Tibial artery (tissue), 4 donors: ENCODE measurements around the gene TNNT2.

Experiments used
- DNase-seq, 2 donors: peaks; one replicate each; pipeline ENCODE4 v3.0.0-alpha.2; 2019
- H3K27ac ChIP-seq, 2 donors: fragments of 200-600 bp; sonication (generic) in 1 of 2; 1 replicate in 1 of 2; 2 replicates in 1 of 2; pipeline ENCODE4 v1.5.1; 2018 to 2019; ENCODE audit warnings: mild to moderate bottlenecking in 1 of 2
- H3K27me3 ChIP-seq, 2 donors: fragments of 200-600 bp; sonication (generic) in 1 of 2; one replicate each; pipeline versions ENCODE4 v1.5.1 to v1.6.0; 2016 to 2019
- H3K36me3 ChIP-seq, 3 donors: fragments of 200-600 bp; sonication (generic) in 2 of 3; one replicate each; pipeline ENCODE4 v1.5.1; 2016 to 2019; ENCODE audit warnings: mild to moderate bottlenecking in 2 of 3
- H3K4me1 ChIP-seq, 4 donors: fragments of 200-600 bp; sonication (generic) in 2 of 4; 1 replicate in 3 of 4; 2 replicates in 1 of 4; pipeline ENCODE4 v1.5.1; 2016 to 2019
- H3K4me3 ChIP-seq, 2 donors: fragments of 200-600 bp; sonication (generic) in 1 of 2; 1 replicate in 1 of 2; 2 replicates in 1 of 2; pipeline ENCODE4 v1.5.1; 2018 to 2019; ENCODE audit warnings: mild to moderate bottlenecking in 2 of 2
- H3K9me3 ChIP-seq, 3 donors: fragments of 200-600 bp; sonication (generic) in 1 of 3; one replicate each; pipeline ENCODE4 v1.5.1; 2016 to 2019
- intact Hi-C: fragments of 100-400 bp; cut with DNase I; formaldehyde crosslinking; loops from one replicate; pipeline ENCODE4 v1.15.0; 2023; ENCODE audit warnings: low total_unique reads
- TF ChIP-seq, protein P1 (sequence below), 2 experiments: fragments of 200-600 bp in 1 of 2; fragments of 450-650 bp in 1 of 2; IDR thresholded peaks; one replicate each; pipeline ENCODE4 v1.5.1; 2017 to 2019; ENCODE audit warnings: antibody characterized with exemption in 2 of 2, mild to moderate bottlenecking in 1 of 2, moderate library complexity in 1 of 2

Gene TNNT2

DNA sequence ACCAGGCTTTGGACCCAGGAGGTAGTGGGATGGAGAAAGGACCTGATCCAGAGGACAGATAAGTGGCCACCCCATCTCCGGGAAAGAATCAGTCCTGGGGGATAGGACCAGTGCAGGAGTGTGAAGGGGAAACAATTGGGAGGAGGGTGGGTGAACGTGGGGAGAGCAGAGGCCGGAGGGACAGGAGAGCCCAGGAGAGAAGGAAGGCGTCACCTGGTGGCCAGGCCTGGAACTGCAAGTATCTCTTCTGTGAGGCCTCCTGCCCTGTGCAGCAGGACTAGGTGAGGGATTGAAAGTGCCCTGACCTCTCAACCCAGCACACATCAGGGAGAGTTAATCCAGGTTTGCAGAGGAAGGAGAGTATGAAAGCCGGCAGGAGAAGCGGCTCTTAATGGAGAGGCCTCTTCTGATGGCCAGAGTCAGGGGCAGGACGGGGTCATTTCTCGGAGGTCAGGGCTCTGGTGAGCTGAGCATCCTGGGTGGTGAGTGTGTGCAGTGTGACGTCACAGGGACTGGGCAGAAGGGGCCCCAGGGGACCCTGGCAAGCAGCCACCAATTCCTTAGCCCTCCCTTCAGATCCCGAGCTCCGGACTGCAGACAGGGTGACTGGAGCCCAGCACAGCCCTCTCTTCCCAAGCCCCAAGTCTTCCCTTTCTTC, 30.8 kb upstream of the TNNT2 start:
- intact Hi-C loops = no loop called here
- Histone ChIP-seq H3K27ac (no peak overlapping the region), H3K36me3 (no peaks in the 10 kb centered on the region), H3K4me3 (no peak overlapping the region), H3K27me3 (peaks cover 0 to 8% of the 10 kb centered on the region in 2 donors), H3K9me3 (no peaks in the 10 kb centered on the region), H3K4me1 (no peaks in the 10 kb centered on the region)
- TF ChIP-seq, protein P1, sequence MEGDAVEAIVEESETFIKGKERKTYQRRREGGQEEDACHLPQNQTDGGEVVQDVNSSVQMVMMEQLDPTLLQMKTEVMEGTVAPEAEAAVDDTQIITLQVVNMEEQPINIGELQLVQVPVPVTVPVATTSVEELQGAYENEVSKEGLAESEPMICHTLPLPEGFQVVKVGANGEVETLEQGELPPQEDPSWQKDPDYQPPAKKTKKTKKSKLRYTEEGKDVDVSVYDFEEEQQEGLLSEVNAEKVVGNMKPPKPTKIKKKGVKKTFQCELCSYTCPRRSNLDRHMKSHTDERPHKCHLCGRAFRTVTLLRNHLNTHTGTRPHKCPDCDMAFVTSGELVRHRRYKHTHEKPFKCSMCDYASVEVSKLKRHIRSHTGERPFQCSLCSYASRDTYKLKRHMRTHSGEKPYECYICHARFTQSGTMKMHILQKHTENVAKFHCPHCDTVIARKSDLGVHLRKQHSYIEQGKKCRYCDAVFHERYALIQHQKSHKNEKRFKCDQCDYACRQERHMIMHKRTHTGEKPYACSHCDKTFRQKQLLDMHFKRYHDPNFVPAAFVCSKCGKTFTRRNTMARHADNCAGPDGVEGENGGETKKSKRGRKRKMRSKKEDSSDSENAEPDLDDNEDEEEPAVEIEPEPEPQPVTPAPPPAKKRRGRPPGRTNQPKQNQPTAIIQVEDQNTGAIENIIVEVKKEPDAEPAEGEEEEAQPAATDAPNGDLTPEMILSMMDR (IDR thresholded peaks at IDR 0.05) = peak; percentile 81 to 86
- DNase-seq = peak; percentile 76 to 80

DNA sequence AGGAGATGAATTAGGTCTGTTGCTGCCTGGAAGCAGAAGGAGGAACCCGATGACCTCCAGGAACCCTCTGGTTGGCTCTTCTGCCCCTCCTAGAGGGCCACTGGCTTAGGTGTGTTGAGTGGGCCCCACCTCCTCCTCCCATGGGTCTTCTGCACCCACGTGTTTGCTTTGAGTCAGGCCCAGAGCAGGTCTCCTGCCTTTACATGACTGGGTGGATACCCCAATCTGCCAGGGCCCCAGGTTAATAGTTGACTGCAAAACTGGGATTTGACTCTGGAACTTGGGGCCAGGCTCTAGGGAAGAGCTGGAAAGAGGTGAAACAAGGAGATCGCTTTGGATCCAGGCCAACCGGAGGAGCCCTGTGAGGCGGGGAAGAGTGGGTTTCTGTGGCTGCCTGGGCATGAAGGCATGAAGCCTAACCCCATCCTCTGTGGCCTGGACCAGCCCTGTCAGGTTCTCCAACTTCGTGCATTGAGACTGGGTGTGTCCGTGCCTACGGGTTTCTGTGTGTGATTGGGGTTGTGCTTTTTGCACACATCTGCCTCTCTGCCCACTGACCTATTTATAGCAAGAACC, 29.4 kb upstream of the TNNT2 start:
- Histone ChIP-seq H3K4me1 (no peaks in the 10 kb centered on the region), H3K27ac (no peak overlapping the region), H3K9me3 (no peaks in the 10 kb centered on the region), H3K36me3 (no peaks in the 10 kb centered on the region), H3K4me3 (no peak overlapping the region), H3K27me3 (peaks cover 0 to 9% of the 10 kb centered on the region in 2 donors)
- TF ChIP-seq, protein P1 (IDR thresholded peaks at IDR 0.05) = no peak
- DNase-seq = no peak
- intact Hi-C loops = no loop called here

DNA sequence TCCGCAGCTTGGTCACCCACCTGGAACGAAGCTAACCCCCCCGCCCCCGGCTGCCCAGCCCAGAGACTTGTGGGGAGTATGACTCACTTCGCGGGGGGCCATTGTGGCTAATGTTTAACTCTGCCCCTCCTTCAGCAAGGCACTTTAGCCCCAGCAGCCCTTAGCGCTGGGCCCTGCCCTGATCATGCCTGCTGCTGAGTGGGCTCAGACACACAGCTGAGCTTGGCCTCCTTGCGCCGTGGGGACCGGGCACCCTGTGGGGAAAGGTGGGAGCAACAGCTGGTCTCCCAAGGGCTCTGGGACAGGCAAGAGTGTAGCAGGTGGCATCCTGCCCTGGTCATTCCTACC, 28.0 kb upstream of the TNNT2 start:
- no peaks in the 10 kb centered on the region for H3K36me3 ChIP-seq
- TF ChIP-seq, protein P1 (IDR thresholded peaks at IDR 0.05) = no peak
- H3K4me1 ChIP-seq = no peaks in the 10 kb centered on the region
- no peaks in the 10 kb centered on the region for H3K9me3 ChIP-seq
- H3K27ac ChIP-seq = no peak overlapping the region
- no peak for DNase-seq
- intact Hi-C loops = no loop called here
- peaks cover 0 to 22% of the 10 kb centered on the region in 2 donors for H3K27me3 ChIP-seq
- H3K4me3 ChIP-seq = no peak overlapping the region

DNA sequence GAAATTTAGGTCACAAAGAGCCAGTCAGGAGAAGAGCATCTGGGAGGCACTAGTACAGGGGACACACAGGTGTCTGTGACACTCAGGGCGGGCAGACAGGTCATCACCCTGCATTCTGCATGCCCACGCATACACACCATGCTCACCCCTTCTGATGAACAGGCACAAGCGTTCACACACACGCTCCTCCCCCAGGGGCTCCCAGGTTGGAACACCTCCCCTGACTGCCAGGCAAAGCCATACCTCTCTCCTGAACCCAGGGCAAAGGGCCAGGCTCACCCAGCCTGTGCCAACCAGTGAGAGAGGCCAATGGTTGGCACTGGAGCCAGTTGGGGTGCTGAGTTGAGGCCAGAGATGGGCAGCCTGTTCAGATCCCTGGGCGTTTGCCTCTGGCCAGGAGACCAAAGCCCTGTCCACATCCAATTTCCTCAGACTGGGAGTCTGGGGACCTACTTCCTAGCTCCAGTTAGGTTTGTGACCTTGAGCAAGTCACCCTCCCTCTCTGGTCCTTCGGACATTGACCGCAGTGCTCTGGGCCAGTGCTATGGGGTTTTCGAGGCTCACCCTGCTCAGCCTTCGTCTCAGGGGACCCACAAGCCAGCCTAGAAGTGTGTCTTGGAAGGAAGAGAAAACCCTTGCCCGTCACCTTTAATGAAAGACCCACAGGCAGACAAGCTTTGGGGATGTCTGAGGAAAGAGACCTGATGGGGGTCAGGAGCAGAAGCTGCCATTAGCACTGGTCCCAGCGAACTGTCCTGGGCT, 27.4 kb upstream of the TNNT2 start:
- Histone ChIP-seq H3K9me3 (no peaks in the 10 kb centered on the region), H3K36me3 (no peaks in the 10 kb centered on the region), H3K27me3 (peaks cover 0 to 28% of the 10 kb centered on the region in 2 donors), H3K27ac (no peak overlapping the region), H3K4me1 (peaks cover 0 to 3% (median 0%) of the 10 kb centered on the region in 4 donors), H3K4me3 (no peak overlapping the region)
- intact Hi-C loops = no loop called here
- TF ChIP-seq, protein P1 (IDR thresholded peaks at IDR 0.05) = no peak
- no peak for DNase-seq

DNA sequence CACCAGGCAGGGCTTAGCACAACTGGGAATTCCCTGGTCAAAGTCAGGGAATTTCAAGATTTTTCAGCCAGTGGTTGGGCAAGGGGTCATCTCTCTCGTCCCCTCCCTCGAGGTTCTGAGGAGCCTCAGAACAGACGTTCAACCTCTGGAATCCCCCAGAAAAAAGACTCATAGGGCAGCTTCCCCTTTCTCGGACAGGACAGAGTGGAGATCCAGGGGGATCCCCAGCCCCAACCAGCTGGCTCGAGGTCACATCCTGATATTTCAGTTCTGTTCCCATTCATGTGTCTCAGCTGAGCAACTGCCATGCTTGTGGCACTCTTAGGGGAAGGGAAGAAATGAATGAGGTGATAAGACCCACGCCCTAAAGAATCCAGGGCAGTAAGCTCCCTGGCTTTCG, 26.6 kb upstream of the TNNT2 start:
- TF ChIP-seq, protein P1 (IDR thresholded peaks at IDR 0.05) = no peak
- Histone ChIP-seq H3K27me3 (peaks cover 0 to 36% of the 10 kb centered on the region in 2 donors), H3K4me1 (peaks cover 0 to 11% (median 6%) of the 10 kb centered on the region in 4 donors), H3K9me3 (no peaks in the 10 kb centered on the region), H3K27ac (no peak overlapping the region), H3K36me3 (no peaks in the 10 kb centered on the region), H3K4me3 (no peak overlapping the region)
- intact Hi-C loops = no loop called here
- no peak for DNase-seq
